DND-41 (cell line): ENCODE data around the gene PFDN6.

Experiments used
- EZH2 ChIP-seq: IDR thresholded peaks from 3 replicates; pipeline ENCODE4 v1.6.1; 2012; ENCODE audit warnings: borderline replicate concordance, low read depth, mild to moderate bottlenecking, moderate library complexity, low read length, inconsistent platforms; ENCODE audit not compliant: severe bottlenecking
- TF ChIP-seq, protein P1 (sequence below): IDR thresholded peaks from 2 replicates; pipeline ENCODE4 v1.5.1; 2012; ENCODE audit warnings: borderline replicate concordance, low read length, moderate library complexity, mild to moderate bottlenecking; ENCODE audit not compliant: poor library complexity, severe bottlenecking; ENCODE audit errors: extremely low read depth

DNA sequence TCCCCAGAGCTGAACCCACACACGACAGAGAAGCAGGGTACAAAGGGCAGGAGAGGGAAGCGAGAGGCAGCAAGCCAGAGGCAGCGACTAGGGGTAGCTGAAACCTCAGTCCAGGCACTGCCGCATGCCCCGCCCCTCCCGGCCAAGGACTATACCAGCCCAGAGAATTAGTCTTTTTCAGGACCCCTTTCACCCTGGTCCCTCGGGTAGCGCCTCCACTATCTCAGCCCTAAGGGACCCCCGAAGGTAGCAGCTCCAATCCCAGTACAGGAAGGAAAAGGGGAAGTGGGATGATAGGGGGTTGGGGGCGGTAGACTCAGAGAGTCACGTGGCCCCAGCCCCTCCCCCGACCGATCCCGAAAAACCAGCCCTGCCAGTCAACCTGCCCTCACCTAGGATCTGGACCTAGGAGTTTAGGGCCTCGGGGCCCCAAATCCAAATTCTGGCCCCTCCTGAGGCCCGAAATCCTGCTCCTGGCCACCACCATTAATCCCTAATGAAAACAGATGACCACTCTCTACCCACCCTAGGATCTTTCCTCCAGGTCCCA is 8.1 kb downstream of the PFDN6 start:
- no peak for TF ChIP-seq EZH2
- TF ChIP-seq, protein P1, sequence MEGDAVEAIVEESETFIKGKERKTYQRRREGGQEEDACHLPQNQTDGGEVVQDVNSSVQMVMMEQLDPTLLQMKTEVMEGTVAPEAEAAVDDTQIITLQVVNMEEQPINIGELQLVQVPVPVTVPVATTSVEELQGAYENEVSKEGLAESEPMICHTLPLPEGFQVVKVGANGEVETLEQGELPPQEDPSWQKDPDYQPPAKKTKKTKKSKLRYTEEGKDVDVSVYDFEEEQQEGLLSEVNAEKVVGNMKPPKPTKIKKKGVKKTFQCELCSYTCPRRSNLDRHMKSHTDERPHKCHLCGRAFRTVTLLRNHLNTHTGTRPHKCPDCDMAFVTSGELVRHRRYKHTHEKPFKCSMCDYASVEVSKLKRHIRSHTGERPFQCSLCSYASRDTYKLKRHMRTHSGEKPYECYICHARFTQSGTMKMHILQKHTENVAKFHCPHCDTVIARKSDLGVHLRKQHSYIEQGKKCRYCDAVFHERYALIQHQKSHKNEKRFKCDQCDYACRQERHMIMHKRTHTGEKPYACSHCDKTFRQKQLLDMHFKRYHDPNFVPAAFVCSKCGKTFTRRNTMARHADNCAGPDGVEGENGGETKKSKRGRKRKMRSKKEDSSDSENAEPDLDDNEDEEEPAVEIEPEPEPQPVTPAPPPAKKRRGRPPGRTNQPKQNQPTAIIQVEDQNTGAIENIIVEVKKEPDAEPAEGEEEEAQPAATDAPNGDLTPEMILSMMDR: no peak
